ENCODE data around the gene LOXL1.

DNA sequence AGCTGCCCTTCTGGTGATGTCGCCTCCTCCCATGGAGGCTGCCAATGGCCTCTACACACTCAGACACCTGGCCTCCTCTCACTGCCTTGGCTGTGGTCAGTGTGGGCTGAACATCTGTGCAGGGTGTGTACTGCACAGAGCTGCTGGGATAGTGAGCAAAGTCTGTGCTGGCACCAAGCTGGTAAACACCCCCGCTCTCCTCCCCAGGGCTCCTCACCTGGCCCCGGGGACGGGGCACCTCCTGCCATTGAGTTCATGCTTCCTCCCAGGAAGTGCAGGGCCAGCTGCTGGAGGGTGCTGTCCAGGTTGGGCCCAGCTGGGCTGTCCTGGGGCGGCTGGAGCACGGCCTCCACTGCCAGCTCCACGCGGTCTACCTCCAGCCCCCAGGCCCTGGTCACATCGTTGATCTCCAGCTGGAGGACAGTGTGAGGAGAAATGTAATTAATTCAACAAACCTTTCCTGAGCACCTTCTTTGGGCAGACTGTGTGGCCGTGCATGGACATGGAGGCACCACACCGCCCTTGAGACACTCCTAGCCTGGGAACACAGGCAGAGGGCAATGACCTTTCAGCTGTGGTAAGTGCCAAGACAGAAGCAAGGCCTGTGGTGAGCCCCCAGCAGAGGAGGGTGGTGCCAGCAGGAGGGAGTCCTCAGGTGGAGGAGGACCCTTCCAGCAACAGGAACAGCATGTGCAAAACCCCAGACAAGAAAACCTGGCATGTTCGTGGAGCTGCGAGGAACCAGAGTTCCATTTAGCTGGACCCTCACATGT is 59.0 kb downstream of the LOXL1 start:
- TF ChIP-seq, protein P1, sequence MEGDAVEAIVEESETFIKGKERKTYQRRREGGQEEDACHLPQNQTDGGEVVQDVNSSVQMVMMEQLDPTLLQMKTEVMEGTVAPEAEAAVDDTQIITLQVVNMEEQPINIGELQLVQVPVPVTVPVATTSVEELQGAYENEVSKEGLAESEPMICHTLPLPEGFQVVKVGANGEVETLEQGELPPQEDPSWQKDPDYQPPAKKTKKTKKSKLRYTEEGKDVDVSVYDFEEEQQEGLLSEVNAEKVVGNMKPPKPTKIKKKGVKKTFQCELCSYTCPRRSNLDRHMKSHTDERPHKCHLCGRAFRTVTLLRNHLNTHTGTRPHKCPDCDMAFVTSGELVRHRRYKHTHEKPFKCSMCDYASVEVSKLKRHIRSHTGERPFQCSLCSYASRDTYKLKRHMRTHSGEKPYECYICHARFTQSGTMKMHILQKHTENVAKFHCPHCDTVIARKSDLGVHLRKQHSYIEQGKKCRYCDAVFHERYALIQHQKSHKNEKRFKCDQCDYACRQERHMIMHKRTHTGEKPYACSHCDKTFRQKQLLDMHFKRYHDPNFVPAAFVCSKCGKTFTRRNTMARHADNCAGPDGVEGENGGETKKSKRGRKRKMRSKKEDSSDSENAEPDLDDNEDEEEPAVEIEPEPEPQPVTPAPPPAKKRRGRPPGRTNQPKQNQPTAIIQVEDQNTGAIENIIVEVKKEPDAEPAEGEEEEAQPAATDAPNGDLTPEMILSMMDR (IDR thresholded peaks at IDR 0.05; ENCODE audit: poor library complexity) = no peak
- no peak for TF ChIP-seq EZH2 (IDR thresholded peaks at IDR 0.05; ENCODE audit: borderline replicate concordance)
- TF ChIP-seq EZH2phosphoT487 (IDR thresholded peaks at IDR 0.05; ENCODE audit: low read depth, severe bottlenecking, unreplicated experiment) = no peak

Measured in hepatocyte (in vitro differentiated cells).